GM18907 (cell line): ENCODE measurements around the gene LHFPL3.

Experiments
- ATAC-seq: cut with Tn5 transposase; IDR thresholded peaks from one replicate; pipeline ENCODE4 v1.9.1; 2021; ENCODE audit warnings: mild to moderate bottlenecking, moderate library complexity; ENCODE audit not compliant: unreplicated experiment

LHFPL3 gene

GRCh38 chr7:104883718-104884452, 555.5 kb downstream of the LHFPL3 start:
- ATAC-seq = peak; percentile 82

GRCh38 chr7:104886651-104887050, 558.2 kb downstream of the LHFPL3 start:
- ATAC-seq = no peak

- ATAC-seq = no peak
Measured at GRCh38 chr7:104890216-104890615, 561.8 kb downstream of the LHFPL3 start.

DNA sequence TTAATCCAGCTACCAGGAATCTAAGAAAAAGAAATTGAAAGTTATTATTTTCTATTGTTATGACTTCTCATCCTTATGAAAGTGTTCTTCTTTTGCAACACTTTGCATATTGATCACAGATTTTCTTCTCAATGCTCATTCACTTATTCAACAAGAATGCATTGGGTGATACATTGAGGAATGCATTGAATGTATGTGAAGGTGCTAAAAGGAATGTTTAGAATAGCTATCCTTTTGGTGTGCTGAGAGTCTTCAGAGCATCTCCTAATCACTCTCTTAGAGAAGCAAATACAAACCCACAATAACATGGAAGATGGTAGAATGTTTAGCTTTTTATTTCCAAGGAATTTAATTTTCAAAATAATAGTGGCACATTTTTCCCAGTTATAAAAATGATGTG, 563.5 kb downstream of the LHFPL3 start:
- ATAC-seq = no peak

GRCh38 chr7:104894314-104894713, 565.9 kb downstream of the LHFPL3 start:
- no peak for ATAC-seq

GRCh38 chr7:104894726-104895521, 566.5 kb downstream of the LHFPL3 start:
- ATAC-seq = no peak

- peak; percentile 32 for ATAC-seq
Measured at GRCh38 chr7:104895522-104896236, 567.3 kb downstream of the LHFPL3 start.

- ATAC-seq = no peak
Measured at GRCh38 chr7:104898434-104898833, 570.0 kb downstream of the LHFPL3 start.

GRCh38 chr7:104900525-104901239, 572.3 kb downstream of the LHFPL3 start:
- ATAC-seq = no peak

GRCh38 chr7:104901240-104901619, 572.8 kb downstream of the LHFPL3 start:
- ATAC-seq = no peak

GRCh38 chr7:104902183-104902582, 573.8 kb downstream of the LHFPL3 start:
- ATAC-seq = no peak

DNA sequence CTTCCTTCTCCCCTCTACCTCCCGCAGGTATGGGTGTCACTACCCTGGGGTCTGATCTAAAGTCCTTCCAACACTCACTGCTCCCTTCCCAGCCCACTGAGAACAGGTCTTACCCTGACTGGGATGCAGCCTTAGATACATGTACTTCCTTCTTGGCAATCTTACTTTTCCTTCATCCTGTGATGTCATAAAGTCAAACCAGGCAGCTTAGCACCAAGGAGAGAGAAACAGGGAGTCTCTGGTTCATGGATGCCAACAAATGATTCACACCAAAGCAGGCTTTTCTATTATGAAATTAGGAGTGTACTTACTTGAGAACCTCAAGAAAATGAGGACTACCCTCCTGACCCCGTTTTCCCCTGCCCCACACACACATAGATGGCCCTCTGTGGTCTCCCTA, 574.6 kb downstream of the LHFPL3 start:
- no peak for ATAC-seq

- ATAC-seq = no peak
Measured at GRCh38 chr7:104903846-104904245, 575.4 kb downstream of the LHFPL3 start.

DNA sequence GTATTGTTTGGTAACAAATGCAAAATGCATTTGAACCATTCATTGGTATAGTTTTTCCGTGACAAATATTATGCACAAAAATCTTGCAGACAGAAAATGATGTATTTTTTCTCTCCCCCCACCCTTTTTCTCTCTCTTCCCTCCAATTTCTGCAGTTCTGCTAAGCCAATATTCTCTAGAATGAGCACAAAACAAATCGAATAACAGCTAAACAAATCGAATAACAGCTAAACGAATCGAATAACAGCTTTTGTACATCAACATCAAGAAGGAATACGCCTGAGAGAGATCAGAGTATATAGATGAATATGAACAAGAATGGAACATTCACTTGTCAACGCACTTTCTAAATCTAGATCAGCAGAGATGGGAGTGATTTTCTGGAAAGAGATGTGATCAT, 577.6 kb downstream of the LHFPL3 start:
- no peak for ATAC-seq

GRCh38 chr7:104906556-104906955, 578.2 kb downstream of the LHFPL3 start:
- no peak for ATAC-seq

- ATAC-seq = no peak
Measured at GRCh38 chr7:104908636-104909035, 580.2 kb downstream of the LHFPL3 start.

DNA sequence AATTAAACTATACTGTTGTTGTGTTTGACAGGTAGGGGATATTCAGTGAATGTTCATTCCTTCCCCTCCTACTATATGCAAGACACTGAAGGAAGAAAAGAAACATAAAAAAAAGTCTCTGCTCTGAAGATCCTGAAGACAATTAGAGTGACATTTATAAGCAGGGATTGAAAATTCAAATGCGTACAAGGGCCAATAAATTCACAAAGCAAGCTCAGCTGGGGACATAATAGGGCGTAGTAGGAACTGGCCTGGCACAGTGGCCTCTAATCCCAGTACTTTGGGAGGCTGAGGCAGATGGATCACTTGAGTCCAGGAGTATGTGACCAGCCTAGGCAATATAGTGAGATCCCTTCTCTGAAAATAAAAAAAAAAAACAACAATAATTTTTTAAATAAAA, 580.7 kb downstream of the LHFPL3 start:
- no peak for ATAC-seq

GRCh38 chr7:104914421-104914820, 586.0 kb downstream of the LHFPL3 start:
- no peak for ATAC-seq

DNA sequence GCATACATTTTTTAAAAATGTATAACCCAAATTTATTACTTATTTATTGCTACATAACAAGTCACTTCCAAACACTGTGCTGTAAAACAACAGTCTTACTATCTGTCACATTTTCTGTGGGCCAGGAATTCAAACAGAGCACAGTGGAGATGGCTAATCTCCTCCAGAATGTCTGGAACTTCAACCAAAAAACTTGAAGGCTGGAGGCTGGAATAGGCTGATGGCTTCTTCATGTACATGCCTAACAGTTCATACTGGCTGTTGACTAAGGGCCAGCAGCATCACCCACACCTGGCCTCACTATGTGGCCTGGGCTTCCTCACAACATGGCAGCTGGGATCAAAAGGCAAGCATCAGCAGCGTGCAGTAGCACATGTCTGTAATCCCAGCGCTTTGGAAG, 593.2 kb downstream of the LHFPL3 start:
- no peak for ATAC-seq

DNA sequence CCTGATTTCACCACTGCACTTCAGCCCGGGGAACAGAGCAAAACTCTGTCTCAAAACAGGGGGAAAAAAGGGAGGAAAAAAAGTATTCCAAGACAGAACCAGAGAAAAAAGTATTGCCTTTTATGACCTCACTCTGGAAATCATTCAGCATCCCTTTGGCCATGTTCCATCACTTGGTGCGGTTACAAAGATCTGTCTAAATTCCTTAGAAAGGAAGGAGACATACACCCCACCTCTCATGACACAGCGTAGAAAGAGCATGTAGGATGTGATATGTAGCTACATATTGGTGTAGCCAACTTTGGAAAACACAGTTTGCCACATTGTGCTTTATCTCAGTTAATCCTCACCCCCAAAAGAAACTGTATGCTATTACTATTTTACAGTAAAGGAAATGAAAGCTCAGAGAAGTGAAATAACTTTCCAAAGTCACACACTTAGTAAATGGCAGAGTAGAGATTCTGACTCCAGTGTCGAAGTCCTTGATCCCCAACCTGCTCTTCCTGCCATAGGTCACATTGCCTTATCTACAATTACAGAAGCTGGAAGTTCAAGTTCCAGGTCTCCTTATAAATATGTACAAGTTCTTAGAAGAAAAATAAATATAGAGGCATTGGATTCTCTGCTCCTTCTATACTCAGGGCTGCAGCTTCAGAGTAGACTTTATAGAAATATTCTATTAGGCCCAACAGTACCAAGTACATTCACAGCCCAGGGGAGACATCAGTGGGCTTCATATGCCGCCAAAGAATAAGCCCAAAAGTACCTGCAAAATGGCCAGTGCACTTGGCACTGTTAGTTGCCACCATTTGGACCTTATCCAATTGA, 594.0 kb downstream of the LHFPL3 start:
- ATAC-seq = no peak
